GM10248 (cell line): Measurements from ENCODE around the gene LAMA4.
"Not testable (repeated sequence)": the region's sequence is repeated elsewhere in the genome, so short reads cannot be mapped to it uniquely, and the experiment has no call there.

Source experiments
- CTCF ChIA-PET: fragments of 300-600 bp; sonication (Branson Sonifier 250); formaldehyde crosslinking; extraction: SDS; loops from one replicate; lab custom pipeline; 2021; ENCODE audit warnings: antibody characterized with exemption; lab: Yijun Ruan, JAX
- POLR2A ChIA-PET: fragments of 350-650 bp; sonication (Branson Sonifier 250); formaldehyde crosslinking; extraction: SDS; loops from one replicate; lab custom pipeline; 2020; ENCODE audit warnings: antibody characterized with exemption; lab: Yijun Ruan, JAX
- DNase-seq: peaks from one replicate; pipeline ENCODE4 v3.0.0; 2012; ENCODE audit errors: extremely low spot score
- TF ChIP-seq, protein P1 (sequence below): IDR thresholded peaks from 2 replicates; pipeline ENCODE4 v1.5.1; 2012; ENCODE audit warnings: mild to moderate bottlenecking, low read depth; ENCODE audit errors: extremely low read depth, missing control alignments, control extremely low read depth

LAMA4 gene

GRCh38 chr6:112202639-112203341, 51.6 kb downstream of the LAMA4 start:
- POLR2A ChIA-PET = no interaction called here
- TF ChIP-seq, protein P1, sequence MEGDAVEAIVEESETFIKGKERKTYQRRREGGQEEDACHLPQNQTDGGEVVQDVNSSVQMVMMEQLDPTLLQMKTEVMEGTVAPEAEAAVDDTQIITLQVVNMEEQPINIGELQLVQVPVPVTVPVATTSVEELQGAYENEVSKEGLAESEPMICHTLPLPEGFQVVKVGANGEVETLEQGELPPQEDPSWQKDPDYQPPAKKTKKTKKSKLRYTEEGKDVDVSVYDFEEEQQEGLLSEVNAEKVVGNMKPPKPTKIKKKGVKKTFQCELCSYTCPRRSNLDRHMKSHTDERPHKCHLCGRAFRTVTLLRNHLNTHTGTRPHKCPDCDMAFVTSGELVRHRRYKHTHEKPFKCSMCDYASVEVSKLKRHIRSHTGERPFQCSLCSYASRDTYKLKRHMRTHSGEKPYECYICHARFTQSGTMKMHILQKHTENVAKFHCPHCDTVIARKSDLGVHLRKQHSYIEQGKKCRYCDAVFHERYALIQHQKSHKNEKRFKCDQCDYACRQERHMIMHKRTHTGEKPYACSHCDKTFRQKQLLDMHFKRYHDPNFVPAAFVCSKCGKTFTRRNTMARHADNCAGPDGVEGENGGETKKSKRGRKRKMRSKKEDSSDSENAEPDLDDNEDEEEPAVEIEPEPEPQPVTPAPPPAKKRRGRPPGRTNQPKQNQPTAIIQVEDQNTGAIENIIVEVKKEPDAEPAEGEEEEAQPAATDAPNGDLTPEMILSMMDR = no peak
- CTCF ChIA-PET = no interaction called here

DNA sequence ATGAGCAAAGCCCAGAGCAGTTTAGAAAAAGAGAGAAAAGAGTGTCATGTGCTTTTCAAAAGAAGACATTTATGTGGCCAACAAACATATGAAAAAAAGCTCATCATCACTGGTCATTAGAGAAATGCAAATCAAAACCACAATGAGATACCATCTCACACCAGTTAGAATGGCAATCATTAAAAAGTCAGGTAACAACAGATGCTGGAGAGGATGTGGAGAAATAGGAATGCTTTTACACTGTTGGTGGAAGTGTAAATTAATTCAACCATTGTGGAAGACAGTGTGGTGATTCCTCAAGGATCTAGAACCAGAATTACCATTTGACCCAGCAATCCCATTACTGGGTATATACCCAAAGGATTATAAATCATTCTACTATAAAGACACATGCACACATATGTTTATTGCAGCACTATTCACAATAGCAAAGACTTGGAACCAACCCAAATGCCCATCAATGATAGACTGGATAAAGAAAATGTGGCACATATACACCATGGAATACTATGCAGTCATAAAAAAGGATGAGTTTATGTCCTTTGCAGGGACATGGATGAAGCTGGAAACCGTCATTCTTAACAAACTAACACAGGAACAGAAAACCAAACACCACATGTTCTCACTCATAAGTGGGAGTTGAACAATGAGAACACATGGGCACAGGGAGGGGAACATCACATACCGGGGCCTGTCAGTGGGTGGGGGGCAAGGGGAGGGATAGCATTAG, 54.0 kb downstream of the LAMA4 start:
- CTCF ChIA-PET = interaction anchor here (0.9 kb wide), 1 partner anchor 36 kb away, joined by 3 read pairs; no protein-coding TSS in a partner anchor
- DNase-seq, POLR2A ChIA-PET: not testable (repeated sequence)

More at GRCh38 chr6:112202639-112203341, 51.6 kb downstream of the LAMA4 start:
- DNase-seq = peak; percentile 16

- ChIA-PET CTCF (interaction anchor here (0.8 to 1.5 kb wide), 4 partner anchors 16 to 121 kb away, joined by 3 to 4 read pairs (median 4); no protein-coding TSS in a partner anchor), POLR2A (no interaction called here)
- TF ChIP-seq, protein P1 = no peak
- DNase-seq = no peak
These were observed 55.4 kb downstream of the LAMA4 start for GRCh38 chr6:112199001-112199403.

- POLR2A ChIA-PET = no interaction called here
- TF ChIP-seq, protein P1 = no peak
- CTCF ChIA-PET = interaction anchor here (0.8 to 3.7 kb wide), 5 partner anchors 12 to 122 kb away, joined by 3 to 9 read pairs (median 4); no protein-coding TSS in a partner anchor
- no peak for DNase-seq
These were observed 55.8 kb downstream of the LAMA4 start for GRCh38 chr6:112198582-112198981.

- ChIA-PET CTCF (interaction anchor here (1.3 to 6.2 kb wide), 3 partner anchors 11 to 18 kb away, joined by 4 to 36 read pairs (median 9); no protein-coding TSS in a partner anchor), POLR2A (no interaction called here)
- TF ChIP-seq, protein P1 = no peak
These were observed 56.7 kb downstream of the LAMA4 start for GRCh38 chr6:112197636-112198035.

GRCh38 chr6:112196306-112196705, 58.1 kb downstream of the LAMA4 start:
- ChIA-PET CTCF (interaction anchor here (1.0 to 6.2 kb wide), 4 partner anchors 9 to 115 kb away, joined by 3 to 36 read pairs (median 6); no protein-coding TSS in a partner anchor), POLR2A (no interaction called here)
- TF ChIP-seq, protein P1 = no peak
- no peak for DNase-seq

More at GRCh38 chr6:112197636-112198035, 56.7 kb downstream of the LAMA4 start:
- no peak for DNase-seq
